ENCODE measurements around the gene YTHDC1.
"Not testable (repeated sequence)": the region's sequence is repeated elsewhere in the genome, so short reads cannot be mapped to it uniquely, and the experiment has no call there.

The YTHDC1 gene

GRCh38 chr4:68349649-68350360 is at the start of gene YTHDC1:
Gene YTHDC1 (minus strand): TSS chr4:68350090. CDS start chr4:68349753, 337 bp downstream.
- peak; percentile 97 for DNase-seq (ENCODE audit: low spot score)

DNA sequence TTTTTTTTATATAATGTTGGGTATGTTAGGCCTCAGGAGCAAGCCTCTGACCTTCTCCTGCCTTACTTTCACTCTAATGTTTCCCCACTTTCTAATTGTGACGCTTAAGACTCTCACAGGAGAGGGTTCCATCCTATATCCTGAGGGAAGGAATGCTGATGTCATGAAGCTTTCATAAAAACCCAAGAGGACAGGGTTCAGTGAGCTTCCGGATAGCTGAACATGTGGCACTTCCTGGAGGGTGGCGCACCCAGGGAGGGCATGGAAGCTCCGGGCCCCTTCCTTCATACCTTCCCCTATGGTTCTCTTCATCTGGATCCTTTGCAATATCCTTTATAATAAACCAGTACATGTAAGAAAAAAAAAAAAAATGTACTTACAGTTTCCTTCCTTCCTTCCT is 49.4 kb upstream of the YTHDC1 start:
- DNase-seq (ENCODE audit: low spot score) = no peak

- DNase-seq (ENCODE audit: low spot score) = no peak
These were observed 46.9 kb upstream of the YTHDC1 start for GRCh38 chr4:68396756-68397155.

DNA sequence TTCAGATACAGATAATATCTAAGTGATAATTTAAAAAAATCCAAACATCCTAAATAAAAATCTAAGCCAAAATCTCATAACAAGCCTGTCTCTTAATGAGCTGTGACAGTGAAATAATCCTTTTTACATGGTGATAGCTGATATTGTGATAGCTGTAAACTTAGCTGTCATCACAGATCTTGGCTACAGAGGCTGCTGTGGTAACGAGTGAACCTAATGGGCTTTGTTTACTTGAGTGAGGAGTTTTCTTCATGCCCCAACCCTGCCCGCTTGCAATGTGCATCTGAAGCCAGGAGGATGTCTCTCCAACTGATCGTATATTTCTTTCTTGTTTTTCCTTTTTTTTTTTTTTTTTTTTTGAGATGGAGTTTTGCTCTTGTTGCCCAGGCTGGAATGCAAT is 41.5 kb upstream of the YTHDC1 start:
- DNase-seq (ENCODE audit: low spot score) = no peak

- DNase-seq (ENCODE audit: low spot score) = no peak
These were observed 40.5 kb upstream of the YTHDC1 start for GRCh38 chr4:68390205-68390935.

GRCh38 chr4:68389386-68389913 is 39.6 kb upstream of the YTHDC1 start:
- DNase-seq (ENCODE audit: low spot score) = not testable (repeated sequence)

- no peak for DNase-seq (ENCODE audit: low spot score)
These were observed 38.5 kb upstream of the YTHDC1 start for GRCh38 chr4:68388347-68388865.

GRCh38 chr4:68385267-68385666 is 35.4 kb upstream of the YTHDC1 start:
- no peak for DNase-seq (ENCODE audit: low spot score)

DNA sequence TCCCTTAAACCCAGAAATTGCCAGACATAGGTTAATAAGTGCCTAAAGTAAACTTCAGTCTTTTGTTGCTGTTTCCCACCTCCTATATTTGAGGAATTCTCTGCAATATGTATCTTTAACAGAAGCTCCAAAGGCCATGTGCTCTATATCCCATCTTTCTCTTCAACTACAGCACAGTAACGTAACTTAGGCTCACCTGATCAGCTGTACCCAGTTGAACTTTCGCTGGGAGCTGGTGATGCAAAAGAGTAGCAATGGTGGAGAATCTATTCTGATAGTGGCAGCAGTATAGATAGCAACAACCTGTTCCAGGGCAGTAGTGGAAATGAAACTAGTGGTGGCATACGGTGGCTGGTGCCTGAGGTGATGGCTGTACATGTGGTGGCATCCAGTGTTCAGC is 33.2 kb upstream of the YTHDC1 start:
- no peak for DNase-seq (ENCODE audit: low spot score)

- no peak for DNase-seq (ENCODE audit: low spot score)
These were observed 28.3 kb upstream of the YTHDC1 start for GRCh38 chr4:68378226-68378625.

- DNase-seq (ENCODE audit: low spot score) = peak; percentile 53
These were observed 26.0 kb upstream of the YTHDC1 start for GRCh38 chr4:68375667-68376559.

- peak; percentile 88 for DNase-seq (ENCODE audit: low spot score)
These were observed 23.6 kb upstream of the YTHDC1 start for GRCh38 chr4:68373513-68373912.

- DNase-seq (ENCODE audit: low spot score) = no peak
These were observed 22.7 kb upstream of the YTHDC1 start for GRCh38 chr4:68372588-68372987.

- DNase-seq (ENCODE audit: low spot score) = no peak
These were observed 19.4 kb upstream of the YTHDC1 start for GRCh38 chr4:68369142-68369805.

DNA sequence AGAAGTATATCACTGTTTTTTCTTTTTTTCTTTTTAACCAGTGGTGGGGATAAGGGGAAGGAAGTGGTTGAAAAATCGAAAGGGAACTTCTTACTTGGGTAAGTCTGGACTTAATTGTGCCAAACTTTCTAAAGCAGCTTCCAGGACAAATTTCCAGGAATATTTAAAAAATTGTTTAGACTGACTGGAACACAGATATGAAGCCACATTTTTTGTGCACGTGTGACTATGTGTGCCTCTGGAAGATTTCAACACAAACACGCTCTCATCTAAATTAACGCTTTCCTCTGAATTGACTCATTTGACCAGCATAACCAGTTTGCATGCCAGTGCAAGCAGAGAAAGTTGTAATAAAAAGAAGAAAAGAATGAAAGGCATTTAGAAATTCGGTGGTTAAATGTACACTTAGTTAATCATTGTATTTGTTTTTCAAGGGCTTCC is 18.8 kb upstream of the YTHDC1 start:
- DNase-seq (ENCODE audit: low spot score) = no peak

GRCh38 chr4:68367835-68368234 is 17.9 kb upstream of the YTHDC1 start:
- DNase-seq (ENCODE audit: low spot score) = no peak

DNA sequence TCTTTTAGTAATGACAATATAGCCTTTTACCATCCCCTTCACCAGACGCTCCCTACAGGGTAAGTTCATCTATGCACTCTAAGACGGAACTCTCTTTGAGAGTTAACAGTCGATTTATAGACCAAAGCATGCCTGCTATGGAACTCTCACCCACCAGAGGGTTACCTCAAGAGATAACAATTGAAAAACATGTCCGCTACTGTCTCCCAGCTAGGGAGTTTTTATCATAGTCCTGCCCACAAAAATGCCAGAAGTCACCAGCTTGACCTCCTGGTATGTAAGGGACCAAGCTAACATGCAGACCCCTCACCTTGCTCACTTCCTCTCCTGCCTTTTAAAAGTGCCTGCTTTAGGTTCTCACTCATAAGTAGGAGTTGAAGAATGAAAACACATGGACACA is 16.7 kb upstream of the YTHDC1 start:
- DNase-seq (ENCODE audit: low spot score) = no peak

DNA sequence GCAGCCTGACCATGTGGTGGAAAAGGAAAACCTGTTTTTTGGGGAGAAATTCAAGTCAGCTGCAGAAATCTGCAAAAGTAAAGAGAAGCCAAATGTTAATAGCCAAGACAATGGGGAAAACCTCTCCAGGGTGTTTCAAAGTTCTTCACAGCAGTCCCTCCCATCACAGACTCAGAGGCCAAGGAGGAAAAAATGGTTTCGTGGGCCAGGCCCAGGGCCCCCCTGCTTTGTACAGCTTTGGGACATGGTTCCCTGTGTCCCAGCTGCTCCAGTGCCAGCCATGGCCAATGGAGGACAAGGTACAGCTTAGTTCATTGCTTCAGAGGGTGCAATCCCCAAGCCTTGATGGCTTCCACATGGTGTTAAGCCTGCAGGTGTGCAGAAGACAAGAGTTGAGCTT is 15.2 kb upstream of the YTHDC1 start:
- DNase-seq (ENCODE audit: low spot score) = no peak

DNA sequence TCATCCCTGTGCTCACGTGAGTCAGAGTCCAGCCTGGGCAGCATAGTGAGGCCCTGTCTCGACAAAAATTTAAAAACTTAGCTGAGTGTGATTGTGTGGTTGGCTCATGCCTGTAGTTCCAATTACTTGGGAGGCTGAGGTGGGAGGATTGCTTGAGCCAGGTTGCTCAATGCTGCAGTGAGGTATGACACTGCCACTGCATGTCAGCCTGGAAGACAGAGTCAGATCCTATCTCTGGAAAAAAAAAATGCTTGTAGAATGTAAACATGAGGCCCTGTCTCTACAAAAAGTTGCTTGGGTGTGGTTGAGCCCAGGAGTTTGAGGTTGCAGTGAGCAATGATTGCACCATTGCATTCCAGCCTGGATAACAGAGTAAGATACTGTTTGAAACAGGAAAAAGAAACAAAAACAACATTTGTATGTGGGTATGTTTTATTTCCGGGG is 11.3 kb upstream of the YTHDC1 start:
- no peak for DNase-seq (ENCODE audit: low spot score)

DNA sequence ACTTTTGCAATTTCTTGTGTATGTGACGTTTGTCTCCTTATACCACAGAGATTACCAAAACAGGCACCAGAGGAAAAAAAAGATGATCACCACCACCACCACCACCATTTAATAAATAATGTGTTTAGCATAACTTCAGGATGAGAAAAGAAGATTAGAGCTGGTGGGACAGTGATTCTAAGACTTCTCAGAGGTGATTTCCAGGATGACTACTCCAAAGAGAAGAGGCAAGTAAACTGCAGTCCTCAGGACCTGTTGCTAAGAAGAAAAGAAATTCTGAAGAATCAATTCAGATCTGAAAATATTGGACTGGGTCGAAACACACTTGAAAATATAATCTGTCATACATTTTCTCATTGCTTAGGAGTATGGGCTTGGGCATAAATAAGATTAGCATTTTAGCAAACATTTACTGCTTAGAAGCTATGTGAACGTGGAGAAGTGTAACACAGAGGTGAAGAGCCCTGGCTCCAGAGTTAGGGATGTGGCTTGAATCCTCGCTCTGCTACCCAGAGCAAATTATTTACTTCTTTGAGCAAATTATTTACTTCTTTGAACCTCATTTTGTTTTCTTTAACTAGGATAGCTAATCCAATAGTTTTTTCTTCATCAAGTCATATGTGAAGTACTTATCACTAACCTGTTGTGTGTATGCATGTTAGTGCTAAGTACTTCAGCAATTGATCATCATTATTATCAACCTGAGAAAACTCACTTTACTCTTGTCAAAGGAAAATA is 10.5 kb upstream of the YTHDC1 start:
- no peak for DNase-seq (ENCODE audit: low spot score)

GRCh38 chr4:68359508-68359907 is 9.6 kb upstream of the YTHDC1 start:
- no peak for DNase-seq (ENCODE audit: low spot score)
